Aorta (tissue), 5 donors: ENCODE measurements around the gene ING5. TPM values are rescaled to one million over a fixed set of nuclear protein-coding genes. Genes with fewer than 3 reads are reported as not detected.

Experiments used
- ATAC-seq: fragments of 200-7000 bp; cut with Tn5 transposase; one replicate; pipeline ENCODE4 v1.9.1; 2022; ENCODE audit warnings: moderate library complexity; ENCODE audit not compliant: low FRiP score
- DNase-seq, 2 donors: peaks; one replicate each; pipeline ENCODE4 v3.0.0-alpha.2; 2020
- H3K27ac ChIP-seq, 2 donors: one replicate each; pipeline ENCODE4 v1.5.1; 2013; ENCODE audit warnings: low read length in 2 of 2, mild to moderate bottlenecking in 2 of 2, moderate library complexity in 2 of 2, control low read depth in 1 of 2, inconsistent platforms in 1 of 2, low read depth in 1 of 2
- H3K27me3 ChIP-seq, 2 donors: one replicate each; pipeline ENCODE4 v1.6.1; 2013; ENCODE audit warnings: control low read depth in 1 of 2, low read length in 1 of 2, mild to moderate bottlenecking in 1 of 2, moderate library complexity in 1 of 2; ENCODE audit not compliant: insufficient read depth in 2 of 2, control insufficient read depth in 1 of 2
- H3K36me3 ChIP-seq, 2 donors: one replicate each; pipeline ENCODE4 v1.6.1; 2013; ENCODE audit warnings: control low read depth in 1 of 2, low read length in 1 of 2, mild to moderate bottlenecking in 1 of 2; ENCODE audit not compliant: insufficient read depth in 2 of 2, control insufficient read depth in 1 of 2
- H3K4me1 ChIP-seq, 2 donors: one replicate each; pipeline ENCODE4 v1.6.1; 2013; ENCODE audit warnings: low read length in 2 of 2, control low read depth in 1 of 2, mild to moderate bottlenecking in 1 of 2, moderate library complexity in 1 of 2; ENCODE audit not compliant: insufficient read depth in 2 of 2, control insufficient read depth in 1 of 2
- H3K4me3 ChIP-seq, 2 donors: one replicate each; pipeline ENCODE4 v1.5.1; 2013; ENCODE audit warnings: low read length in 2 of 2, control low read depth in 1 of 2, mild to moderate bottlenecking in 1 of 2
- H3K9me3 ChIP-seq: one replicate; pipeline ENCODE4 v1.6.1; 2013; ENCODE audit warnings: mild to moderate bottlenecking, low read length; ENCODE audit not compliant: control insufficient read depth
- WGBS, 2 donors: extraction: QIAGEN DNeasy Blood & Tissue Kit; methylation state at CpG; one replicate each; pipeline ENCODE4 v1.1.7; 2013; 5-methylcytosine and 5-hydroxymethylcytosine counted together
- intact Hi-C, 2 donors: fragments of 100-400 bp; cut with DNase I; formaldehyde crosslinking; loops; one replicate each; pipeline versions ENCODE4 v1.14.2 to v1.15.0; 2022
- polyA plus RNA-seq, 2 donors: library from polyadenylated mRNA; stranded (reverse); fragments of 200-250 nt; gene quantifications; one replicate each; pipeline ENCODE4 v1.2.3, GENCODE V29; 2013
- total RNA-seq, 2 donors: library from RNA; stranded (reverse); fragmentation: NEBNext Ultra II Directional; extraction: Animal tissue kit (Norgen Biotek cat#: 25700); gene quantifications; one replicate each; pipeline ENCODE4 v1.2.1, GENCODE V29; 2021
- donor health status: healthy with polysubstance abuse.
- donor health status: Bipolar disorder and iron deficiency.
- donor health status: DM: no; HTN: no; CAD: no.
- donor health status: DM: no; HTN: no; CAD: no.
- donor health status: DM: yes; HTN: yes; CAD: no.

ING5 gene
- total and polyA plus RNA-seq, 4 donors: 11.9 to 51.7 (median 31.2) TPM

DNA sequence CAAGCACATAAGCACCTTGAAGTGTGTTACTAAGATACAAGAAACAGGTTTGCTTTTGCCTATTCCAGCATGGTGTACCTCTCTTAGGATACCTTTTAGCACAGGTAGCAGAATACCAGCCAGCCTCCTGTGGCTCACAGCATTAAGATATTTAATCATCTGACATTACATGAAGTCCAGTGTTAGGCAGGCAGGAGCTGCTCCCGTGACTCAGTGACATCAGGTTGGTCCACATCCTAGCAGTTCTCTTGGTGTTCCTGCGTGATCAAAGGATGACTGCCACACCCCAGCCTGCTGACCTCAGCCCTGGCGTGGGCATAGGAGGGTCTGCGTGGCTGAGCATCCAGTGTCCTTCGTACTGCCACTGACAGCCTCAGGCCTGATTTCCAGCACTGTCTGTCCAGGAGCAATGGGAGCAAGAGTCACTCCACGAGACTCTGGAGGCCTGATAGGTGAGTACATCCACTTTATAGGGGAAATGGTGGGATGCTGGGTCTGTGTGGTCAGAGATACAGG lies 11.6 kb upstream of the ING5 start:
- Histone ChIP-seq H3K36me3 (no peaks in the 10 kb centered on the region), H3K4me3 (no peak overlapping the region), H3K27me3 (no peaks in the 10 kb centered on the region), H3K9me3 (no peaks in the 10 kb centered on the region), H3K4me1 (no peaks in the 10 kb centered on the region), H3K27ac (no peak overlapping the region)
- 80 to 85% methylated on average over 6 of the region's 6 CpGs for WGBS, 2 donors
- DNase-seq (no peak), ATAC-seq (no peak)
- intact Hi-C loops: no loop called here

DNA sequence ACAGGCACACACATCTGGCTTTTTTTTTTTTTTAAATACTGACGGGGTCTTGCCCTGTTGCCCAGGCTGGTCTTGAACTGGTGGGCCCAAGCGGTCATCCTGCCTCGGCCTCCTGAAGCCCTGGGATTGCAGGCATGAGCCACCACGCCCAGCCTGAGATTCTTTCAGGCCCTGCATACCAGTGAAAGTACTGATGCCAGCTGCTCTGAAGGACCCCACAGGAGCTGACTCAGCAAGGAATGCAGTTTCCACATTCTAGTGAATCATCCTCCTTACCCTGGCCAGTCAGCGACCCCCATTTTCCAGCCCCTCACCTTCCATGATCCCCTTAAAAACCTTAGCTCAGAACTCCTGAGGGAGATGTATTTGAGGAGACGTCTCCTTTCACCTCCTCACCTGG lies 9.4 kb upstream of the ING5 start:
- Histone ChIP-seq H3K4me1 (no peaks in the 10 kb centered on the region), H3K27me3 (no peaks in the 10 kb centered on the region), H3K36me3 (no peaks in the 10 kb centered on the region), H3K9me3 (no peaks in the 10 kb centered on the region), H3K4me3 (no peak overlapping the region), H3K27ac (no peak overlapping the region)
- ATAC-seq: no peak
- DNase-seq: no peak
- intact Hi-C loops: no loop called here
- WGBS, 2 donors: 91 to 94% methylated on average over 6 of the region's 6 CpGs

DNA sequence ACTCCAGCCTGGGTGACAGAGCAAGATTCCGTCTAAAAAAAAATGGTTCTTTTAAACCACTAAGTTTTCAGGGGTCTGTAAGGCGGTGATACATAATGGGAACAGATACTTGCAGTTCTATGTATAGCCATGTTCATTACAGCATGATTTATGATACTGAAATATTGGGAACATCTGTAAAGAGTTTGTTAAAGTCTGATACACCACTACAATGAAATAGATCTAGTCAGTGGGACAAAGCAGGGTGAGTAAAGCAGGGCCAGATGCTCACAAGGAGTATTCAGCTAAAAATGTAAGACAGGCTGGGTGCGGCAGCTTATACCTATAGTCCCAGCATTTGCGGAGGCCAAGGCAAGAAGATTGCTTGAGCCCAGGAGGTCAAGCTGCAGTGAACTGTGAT lies 6.2 kb upstream of the ING5 start:
- no peak for ATAC-seq

DNA sequence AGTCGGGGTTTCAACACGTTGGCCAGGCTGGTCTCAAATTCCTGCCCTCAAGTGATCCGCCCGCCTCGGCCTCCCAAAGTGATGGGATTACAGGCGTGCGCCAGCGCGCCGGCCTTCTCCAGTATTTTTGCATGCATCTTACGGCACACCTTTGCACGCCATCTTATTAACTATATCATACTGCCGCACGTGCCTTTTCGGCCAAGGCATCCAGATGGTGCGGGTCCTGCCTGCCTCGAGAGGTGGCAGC lies 765 bp upstream of the ING5 start:
- Histone ChIP-seq H3K27ac (peak overlapping the region in 1 of 2 donors; percentile 76), H3K27me3 (no peaks in the 10 kb centered on the region), H3K4me1 (no peaks in the 10 kb centered on the region), H3K4me3 (peak overlapping the region in 1 of 2 donors; percentile 77), H3K9me3 (no peaks in the 10 kb centered on the region), H3K36me3 (peaks cover 0 to 7% of the 10 kb centered on the region in 2 donors)
- intact Hi-C loops: loop anchor here in 1 of 2 donors (1.0 kb wide), 1 partner anchor 14 kb away; no protein-coding TSS in a partner anchor
- WGBS, 2 donors: 1% methylated on average over 16 to 17 of the region's 17 CpGs
- ATAC-seq (no peak), DNase-seq (no peak)

More for the DNA sequence above, 6.2 kb upstream of the ING5 start:
- H3K9me3 ChIP-seq: no peaks in the 10 kb centered on the region
- H3K4me3 ChIP-seq: no peak overlapping the region
- no peaks in the 10 kb centered on the region for H3K27me3 ChIP-seq
- no peaks in the 10 kb centered on the region for H3K36me3 ChIP-seq
- DNase-seq: no peak
- no peak overlapping the region for H3K27ac ChIP-seq
- intact Hi-C loops: no loop called here
- no peaks in the 10 kb centered on the region for H3K4me1 ChIP-seq
- WGBS, 2 donors: 92 to 97% methylated on average over 4 of the region's 4 CpGs

DNA sequence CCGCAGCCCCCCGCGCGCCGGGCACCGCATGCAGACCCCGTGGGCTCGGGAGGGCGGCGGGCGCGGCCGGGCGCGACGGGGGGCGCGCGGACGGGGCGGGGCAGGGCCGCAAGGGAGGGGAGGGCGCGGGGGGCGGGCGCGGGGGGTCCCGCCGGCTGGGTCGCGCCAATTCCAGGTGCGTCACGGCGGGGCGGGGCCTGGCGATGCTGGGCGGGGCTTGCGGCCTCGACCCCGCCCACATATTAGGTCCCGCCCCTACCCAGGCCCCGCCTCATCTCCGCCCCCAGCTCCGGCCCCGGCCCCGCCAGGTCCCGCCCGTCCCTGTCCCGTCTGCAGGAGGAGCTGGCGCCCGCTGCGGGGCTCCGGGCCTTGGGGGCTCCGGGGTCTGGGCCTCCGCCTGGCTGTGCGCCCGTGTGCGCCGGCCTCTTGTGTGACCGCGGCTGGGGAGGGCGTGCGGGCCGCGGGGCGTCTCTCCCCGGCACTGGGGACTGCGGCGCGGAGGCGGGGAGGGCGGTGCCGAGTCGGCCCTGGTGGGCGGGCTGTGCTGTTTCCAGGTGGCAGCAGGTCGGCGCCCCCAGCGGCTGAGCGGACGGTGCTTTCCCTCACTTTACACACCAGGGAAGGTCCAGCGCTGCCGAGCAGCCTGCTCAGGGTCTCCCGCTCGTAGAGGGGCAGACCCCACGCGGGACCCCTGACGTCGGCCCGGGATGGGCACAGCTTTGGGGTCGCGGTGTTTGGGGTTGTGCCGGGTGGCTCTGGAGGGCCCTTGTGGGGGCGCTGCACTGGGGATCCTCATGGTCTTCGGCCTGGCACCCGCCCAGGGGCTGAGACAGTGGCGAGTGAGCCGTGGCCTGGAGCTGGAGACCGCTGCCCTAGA lies 554 bp downstream of the ING5 start:
- Histone ChIP-seq H3K27ac (peak overlapping the region; percentile 52 to 80), H3K9me3 (no peaks in the 10 kb centered on the region), H3K27me3 (no peaks in the 10 kb centered on the region), H3K4me3 (peak overlapping the region; percentile 75 to 84), H3K4me1 (no peaks in the 10 kb centered on the region), H3K36me3 (peaks cover 0 to 7% of the 10 kb centered on the region in 2 donors)
- peak; percentile 88 to 93 for DNase-seq
- ATAC-seq: peak; percentile 96
- WGBS, 2 donors: 0 to 1% methylated on average over 58 to 98 of the region's 98 CpGs
- intact Hi-C loops: no loop called here

DNA sequence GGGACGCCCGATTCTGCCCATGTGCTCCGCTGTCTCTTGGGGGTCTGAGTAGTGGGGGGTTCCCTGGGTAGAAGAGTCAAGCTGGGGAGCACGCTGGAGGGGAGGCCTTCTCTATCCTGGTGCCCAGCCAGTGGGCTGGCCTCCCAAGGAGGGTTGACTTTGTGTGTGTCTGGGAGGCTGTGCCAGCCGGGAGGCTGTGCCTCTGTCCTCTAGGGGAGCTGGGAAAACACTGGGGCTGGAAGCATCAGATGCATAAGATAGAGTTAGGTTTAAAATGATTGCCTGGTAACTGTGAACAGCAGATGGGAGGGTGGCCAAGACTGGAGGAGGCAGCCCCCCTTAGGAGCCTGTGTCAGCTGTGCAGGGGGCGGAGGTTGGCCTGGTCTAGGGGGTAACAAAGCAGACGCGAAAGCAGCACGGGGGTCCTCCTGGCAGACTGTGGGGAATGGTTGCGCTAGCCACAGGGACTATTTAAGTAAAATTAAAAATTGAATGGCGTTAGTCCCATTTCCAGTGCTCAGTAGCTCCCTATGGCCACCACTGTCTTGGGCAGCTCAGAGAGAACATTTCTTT lies 1.3 kb downstream of the ING5 start:
- WGBS, 2 donors: 25 to 29% methylated on average over 11 of the region's 11 CpGs
- H3K4me3 ChIP-seq: peak overlapping the region; percentile 75 to 84
- no peaks in the 10 kb centered on the region for H3K27me3 ChIP-seq
- intact Hi-C loops: no loop called here
- peaks cover 0 to 7% of the 10 kb centered on the region in 2 donors for H3K36me3 ChIP-seq
- no peaks in the 10 kb centered on the region for H3K9me3 ChIP-seq
- H3K4me1 ChIP-seq: no peaks in the 10 kb centered on the region
- ATAC-seq (peak; percentile 1), DNase-seq (no peak)
- H3K27ac ChIP-seq: peak overlapping the region in 1 of 2 donors; percentile 15

DNA sequence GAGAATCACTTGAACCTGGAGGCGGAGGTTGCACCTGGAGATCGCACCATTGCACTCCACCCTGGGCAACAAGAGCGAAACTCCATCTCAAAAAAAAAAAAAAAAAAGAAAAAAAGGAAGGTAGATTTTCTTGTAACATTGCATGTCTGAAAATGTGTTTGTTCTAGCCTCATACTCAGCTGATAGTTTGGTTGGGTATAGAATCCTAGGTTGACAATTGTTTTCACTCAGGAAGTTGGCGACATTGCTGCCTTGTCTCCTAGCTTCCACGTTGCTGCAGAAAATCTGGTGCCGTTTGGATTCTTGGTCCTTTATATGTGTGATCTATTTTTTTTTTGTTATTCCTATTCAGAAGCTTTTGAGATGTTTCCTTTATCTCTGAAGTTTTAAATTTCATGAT lies 4.7 kb downstream of the ING5 start:
- ATAC-seq (no peak), DNase-seq (no peak)
- Histone ChIP-seq H3K4me3 (no peak overlapping the region), H3K27ac (no peak overlapping the region), H3K36me3 (peaks cover 4 to 10% of the 10 kb centered on the region in 2 donors), H3K4me1 (no peaks in the 10 kb centered on the region), H3K27me3 (no peaks in the 10 kb centered on the region), H3K9me3 (no peaks in the 10 kb centered on the region)
- intact Hi-C loops: no loop called here
- 97 to 98% methylated on average over 6 of the region's 6 CpGs for WGBS, 2 donors

DNA sequence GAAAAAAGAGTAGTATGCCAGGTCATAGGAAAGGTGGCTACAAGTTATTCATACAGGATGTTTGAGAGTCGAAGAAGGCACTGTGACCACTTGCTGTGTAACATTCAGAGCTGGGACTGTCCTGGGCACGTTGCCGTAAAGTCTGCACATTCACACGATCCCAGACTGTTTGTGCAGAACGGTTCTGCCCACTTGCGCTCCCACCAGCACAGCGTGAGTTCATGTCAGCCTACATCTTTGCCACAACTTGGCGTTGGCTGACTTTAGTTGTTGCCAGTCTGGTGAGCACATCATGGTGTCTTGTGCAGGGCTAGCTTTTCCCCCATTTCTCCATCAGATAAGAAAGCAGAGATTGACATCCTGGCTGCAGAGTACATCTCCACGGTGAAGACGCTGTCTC lies 7.0 kb downstream of the ING5 start:
- Histone ChIP-seq H3K9me3 (no peaks in the 10 kb centered on the region), H3K27ac (no peak overlapping the region), H3K36me3 (peaks cover 9 to 13% of the 10 kb centered on the region in 2 donors), H3K27me3 (no peaks in the 10 kb centered on the region), H3K4me3 (no peak overlapping the region), H3K4me1 (no peaks in the 10 kb centered on the region)
- DNase-seq (no peak), ATAC-seq (no peak)
- intact Hi-C loops: no loop called here
- WGBS, 2 donors: 85 to 88% methylated on average over 10 of the region's 10 CpGs

DNA sequence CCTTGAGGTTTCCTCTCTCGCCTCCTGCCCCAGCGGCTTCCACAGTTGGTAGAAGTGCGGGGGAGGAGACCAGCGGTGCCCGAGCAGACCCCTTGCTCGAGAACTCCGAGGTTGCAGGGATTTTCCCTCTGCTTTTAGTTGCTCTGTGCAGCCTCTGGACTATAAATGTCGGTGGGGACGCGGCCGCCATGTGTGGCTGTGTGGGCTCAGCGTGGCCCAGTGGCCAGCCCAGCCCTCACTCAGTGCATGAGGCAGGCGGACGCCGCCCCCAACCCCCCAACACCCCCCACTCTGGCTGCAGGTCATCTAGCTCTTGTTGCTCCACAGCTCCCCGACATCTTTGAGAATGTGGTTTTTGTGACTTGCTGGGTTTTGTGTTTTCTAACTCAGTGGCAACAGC lies 17.3 kb downstream of the ING5 start:
- Histone ChIP-seq H3K27ac (no peak overlapping the region), H3K27me3 (no peaks in the 10 kb centered on the region), H3K9me3 (no peaks in the 10 kb centered on the region), H3K36me3 (peaks cover 0 to 5% of the 10 kb centered on the region in 2 donors), H3K4me3 (no peak overlapping the region), H3K4me1 (no peaks in the 10 kb centered on the region)
- WGBS, 2 donors: 91 to 93% methylated on average over 14 to 16 of the region's 16 CpGs
- ATAC-seq (no peak), DNase-seq (no peak)
- intact Hi-C loops: no loop called here
